GM23338 (cell line): ENCODE data around the gene EXOC3L2. TPM values are rescaled to one million over a fixed set of nuclear protein-coding genes. Genes with fewer than 3 reads are reported as not detected.

Experiments used
- ATAC-seq: fragments of 200-7000 bp; cut with Tn5 transposase; 3 replicates; pipeline ENCODE4 v1.9.1; 2020
- DNase-seq: peaks from one replicate; pipeline ENCODE4 v3.0.0-alpha.2; 2015; ENCODE audit warnings: low spot score
- H2AFZ ChIP-seq: fragments of 200-600 bp; sonication (generic); 2 replicates; pipeline ENCODE4 v1.8.0; 2016; ENCODE audit warnings: antibody characterized with exemption, mild to moderate bottlenecking, moderate library complexity
- H3F3A ChIP-seq: fragments of 200-600 bp; sonication (generic); replicated peaks from 2 replicates; pipeline ENCODE4 v1.8.0; 2017; ENCODE audit warnings: antibody characterized with exemption, mixed run types, low read depth
- H3K27ac ChIP-seq: fragments of 200-600 bp; sonication (generic); 2 replicates; pipeline ENCODE4 v1.6.1; 2016; ENCODE audit warnings: low read depth
- H3K27me3 ChIP-seq: fragments of 200-600 bp; sonication (generic); 2 replicates; pipeline ENCODE4 v1.8.0; 2016; ENCODE audit warnings: mild to moderate bottlenecking, mixed run types, moderate library complexity; ENCODE audit not compliant: insufficient read depth
- H3K36me3 ChIP-seq: fragments of 200-600 bp; sonication (generic); 2 replicates; pipeline ENCODE4 v1.8.0; 2016; ENCODE audit warnings: mild to moderate bottlenecking; ENCODE audit not compliant: insufficient read depth
- H3K4me1 ChIP-seq: fragments of 200-600 bp; sonication (generic); 2 replicates; pipeline ENCODE4 v1.8.0; 2016; ENCODE audit warnings: mild to moderate bottlenecking, moderate library complexity; ENCODE audit not compliant: insufficient read depth
- H3K4me2 ChIP-seq: fragments of 200-600 bp; sonication (generic); 2 replicates; pipeline ENCODE4 v1.7.1; 2017; ENCODE audit warnings: mixed run types
- H3K4me3 ChIP-seq: fragments of 200-600 bp; sonication (generic); 2 replicates; pipeline ENCODE4 v1.6.1; 2016; ENCODE audit warnings: mixed run types
- H3K79me2 ChIP-seq: fragments of 200-600 bp; sonication (generic); replicated peaks from 2 replicates; pipeline ENCODE4 v1.8.0; 2017; ENCODE audit warnings: mild to moderate bottlenecking; ENCODE audit not compliant: insufficient read depth
- H3K9me2 ChIP-seq: fragments of 200-600 bp; sonication (generic); 2 replicates; pipeline ENCODE4 v1.8.0; 2017; ENCODE audit not compliant: insufficient read depth
- H4K20me1 ChIP-seq: fragments of 200-600 bp; sonication (generic); replicated peaks from 2 replicates; pipeline ENCODE4 v1.8.0; 2017; ENCODE audit warnings: mild to moderate bottlenecking; ENCODE audit not compliant: insufficient read depth
- H3K27ac Mint-ChIP-seq: 2 replicates; pipeline ENCODE4 v1.8.0; 2020; ENCODE audit warnings: inconsistent platforms, mild to moderate bottlenecking, moderate library complexity, mixed read lengths
- H3K27me3 Mint-ChIP-seq: 3 replicates; pipeline ENCODE4 v1.8.0; 2022; ENCODE audit warnings: low read depth, mild to moderate bottlenecking, moderate library complexity, mixed read lengths, inconsistent platforms; ENCODE audit not compliant: insufficient read depth, poor library complexity
- H3K36me3 Mint-ChIP-seq: 3 replicates; pipeline ENCODE4 v1.8.0; 2021; ENCODE audit warnings: low read depth, mild to moderate bottlenecking, inconsistent platforms, moderate library complexity, mixed read lengths
- H3K4me1 Mint-ChIP-seq: 3 replicates; pipeline ENCODE4 v1.8.0; 2020; ENCODE audit warnings: mild to moderate bottlenecking, inconsistent platforms, mixed read lengths
- H3K4me3 Mint-ChIP-seq: 3 replicates; pipeline ENCODE4 v1.8.0; 2021; ENCODE audit warnings: moderate library complexity, mild to moderate bottlenecking, inconsistent platforms, mixed read lengths
- H3K9me3 Mint-ChIP-seq: 3 replicates; pipeline ENCODE4 v1.8.0; 2020; ENCODE audit warnings: moderate library complexity, mild to moderate bottlenecking, inconsistent platforms, mixed read lengths
- EZH2phosphoT487 ChIP-seq: fragments of 200-600 bp; sonication (generic); IDR thresholded peaks from one replicate; pipeline ENCODE4 v1.8.1; 2018; ENCODE audit warnings: antibody characterized with exemption; ENCODE audit not compliant: unreplicated experiment
- REST ChIP-seq: IDR thresholded peaks from one replicate; pipeline ENCODE4 v1.6.1; 2018; ENCODE audit warnings: antibody characterized with exemption; ENCODE audit not compliant: unreplicated experiment
- STAT1 ChIP-seq: IDR thresholded peaks from one replicate; pipeline ENCODE4 v1.6.1; 2016; ENCODE audit warnings: antibody characterized with exemption; ENCODE audit not compliant: unreplicated experiment
- ZNF462 ChIP-seq: fragments of 250-450 bp; sonication (Bioruptor Pico); IDR thresholded peaks from 2 replicates; pipeline ENCODE4 v1.5.0; 2020; ENCODE audit warnings: mild to moderate bottlenecking, moderate library complexity
- polyA plus RNA-seq: library from polyadenylated mRNA; unstranded; fragments of >200 nt; fragmentation: Nextera tagmentation; extraction: Ambion mirVana; gene quantifications from 2 replicates; pipeline ENCODE4 v1.2.1, GENCODE V29; 2016
- total RNA-seq: library from RNA; depleted of rRNA; stranded (reverse); fragments of >200 nt; shearing (Covaris generic); gene quantifications from 2 replicates; pipeline ENCODE4 v1.2.3, GENCODE V29; 2014

Gene EXOC3L2
- total and polyA plus RNA-seq, 2 experiments from 2014 or later: 2.8 to 3.2 TPM

DNA sequence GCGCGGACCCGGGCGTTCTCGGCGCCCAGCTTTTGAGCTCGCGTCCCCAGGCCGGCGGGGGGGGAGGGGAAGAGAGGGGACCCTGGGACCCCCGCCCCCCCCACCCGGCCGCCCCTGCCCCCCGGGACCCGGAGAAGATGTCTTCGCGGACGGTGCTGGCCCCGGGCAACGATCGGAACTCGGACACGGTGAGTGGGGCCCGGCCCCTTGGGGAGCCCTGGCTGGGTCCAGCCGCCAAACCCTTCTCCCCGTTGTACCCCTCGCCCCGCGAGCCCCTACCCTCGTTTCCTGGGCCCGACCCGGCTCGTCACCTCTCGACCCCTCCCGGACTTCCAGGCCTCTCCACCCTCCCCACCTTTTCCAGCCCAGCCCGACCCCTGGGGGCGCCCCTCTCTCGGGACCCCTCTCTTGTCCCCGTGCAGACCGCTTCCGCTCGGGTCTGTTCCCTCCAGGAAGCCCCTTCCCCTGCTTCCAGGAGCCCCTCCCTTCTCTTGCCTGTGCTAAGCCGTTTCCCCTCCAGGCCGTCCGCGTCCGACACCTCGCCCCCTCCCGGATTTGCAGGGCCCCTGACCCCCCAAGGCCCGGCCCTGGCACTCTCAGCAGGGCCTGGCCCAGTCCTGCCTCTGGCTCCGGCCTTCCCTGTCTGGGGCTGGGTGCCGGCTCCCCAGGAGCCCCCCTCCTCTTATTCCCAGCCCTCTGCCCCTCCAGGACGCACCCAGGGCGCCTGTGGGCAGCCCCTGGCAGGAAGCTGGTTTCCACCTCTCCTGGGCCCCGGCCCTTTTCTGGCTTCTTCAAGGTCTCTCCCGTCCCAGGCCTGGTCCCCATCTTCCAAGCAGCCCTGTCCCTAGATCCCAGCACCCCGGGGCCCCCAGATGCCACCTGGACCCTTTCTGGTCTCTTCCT lies 6.5 kb upstream of the EXOC3L2 start:
- Histone ChIP-seq H3K4me3 (peak overlapping the region; percentile 80), H3K4me1 (peaks cover 7% of the 10 kb centered on the region; the same call in 1 of the 2 replicates), H3K4me2 (peak overlapping the region; percentile 92), H3K79me2 (peaks cover 27% of the 10 kb centered on the region), H3F3A (peaks cover 4% of the 10 kb centered on the region; the same call in 1 of the 2 replicates), H3K27me3 (peaks cover 20% of the 10 kb centered on the region), H3K36me3 (no peaks in the 10 kb centered on the region), H2AFZ (no peak overlapping the region), H3K27ac (no peak overlapping the region), H3K9me2 (no peaks in the 10 kb centered on the region), H4K20me1 (peaks cover 16% of the 10 kb centered on the region)
- H3K4me3 Mint-ChIP-seq: peak overlapping the region; percentile 77
- H3K4me1 Mint-ChIP-seq: peaks cover 16% of the 10 kb centered on the region
- ATAC-seq (peak; percentile 42), DNase-seq (peak; percentile 61)
- no peak overlapping the region for H3K27ac Mint-ChIP-seq
- peaks cover 21% of the 10 kb centered on the region for H3K27me3 Mint-ChIP-seq
- TF ChIP-seq REST (no peak), EZH2phosphoT487 (no peak), ZNF462 (no peak), STAT1 (no peak)
- H3K36me3 Mint-ChIP-seq: no peaks in the 10 kb centered on the region
- no peaks in the 10 kb centered on the region for H3K9me3 Mint-ChIP-seq
